Activated CD8-positive, alpha-beta T cell treated with anti-CD3 and anti-CD28 coated beads for 36 hours (primary cell): ENCODE results near the gene AP1S1. TPM values are rescaled to one million over a fixed set of nuclear protein-coding genes. Genes with fewer than 3 reads are reported as not detected.
A peak's percentile ranks its signal among the peaks of the same experiment; 100 is the strongest.
"Not testable (repeated sequence)": the region's sequence is repeated elsewhere in the genome, so short reads cannot be mapped to it uniquely, and the experiment has no call there.

Experiments
- ATAC-seq: fragments of 200-7000 bp; cut with Tn5 transposase; one replicate; pipeline ENCODE4 v1.10.0; 2021; ENCODE audit warnings: mild to moderate bottlenecking, moderate library complexity
- CTCF ChIA-PET: fragments of 350-600 bp; sonication (Branson Sonifier 250); formaldehyde crosslinking; loops from one replicate; lab custom pipeline; 2021; ENCODE audit warnings: antibody characterized with exemption; lab: Charles Lee
- POLR2A ChIA-PET: fragments of 350-600 bp; sonication (Branson Sonifier 250); formaldehyde crosslinking; loops from one replicate; lab custom pipeline; 2021; ENCODE audit warnings: antibody characterized with exemption; lab: Charles Lee
- DNase-seq: peaks from one replicate; pipeline ENCODE4 v3.0.0-alpha.2; 2020
- H3K27ac Mint-ChIP-seq: one replicate; pipeline ENCODE4 v1.8.0; 2021; ENCODE audit warnings: mild to moderate bottlenecking, mixed read lengths
- H3K27me3 Mint-ChIP-seq: one replicate; pipeline ENCODE4 v1.8.0; 2021; ENCODE audit warnings: mixed read lengths
- H3K36me3 Mint-ChIP-seq: one replicate; pipeline ENCODE4 v1.8.0; 2021; ENCODE audit warnings: low read depth, mixed read lengths
- H3K4me1 Mint-ChIP-seq: one replicate; pipeline ENCODE4 v1.8.0; 2021; ENCODE audit warnings: low read depth, mixed read lengths
- H3K4me3 Mint-ChIP-seq: one replicate; pipeline ENCODE4 v1.8.0; 2021; ENCODE audit warnings: mild to moderate bottlenecking, moderate library complexity, mixed read lengths
- H3K9me3 Mint-ChIP-seq: one replicate; pipeline ENCODE4 v1.8.0; 2021; ENCODE audit warnings: mixed read lengths
- intact Hi-C: fragments of 100-400 bp; cut with micrococcal nuclease; formaldehyde crosslinking; loops from one replicate; pipeline ENCODE4 v1.10.0; 2022
- total RNA-seq, 2 experiments: library from RNA; stranded (reverse); gene quantifications; one replicate each; pipeline ENCODE4 v1.2.3, GENCODE V29; 2021
- TF ChIP-seq, protein P1 (sequence below): fragments of 200-600 bp; IDR thresholded peaks from one replicate; pipeline ENCODE4 v1.8.0; 2022; ENCODE audit warnings: antibody characterized with exemption, mild to moderate bottlenecking

AP1S1 gene
- total RNA-seq, 2 experiments from 2014 or later: 35.6 to 39.5 TPM

DNA sequence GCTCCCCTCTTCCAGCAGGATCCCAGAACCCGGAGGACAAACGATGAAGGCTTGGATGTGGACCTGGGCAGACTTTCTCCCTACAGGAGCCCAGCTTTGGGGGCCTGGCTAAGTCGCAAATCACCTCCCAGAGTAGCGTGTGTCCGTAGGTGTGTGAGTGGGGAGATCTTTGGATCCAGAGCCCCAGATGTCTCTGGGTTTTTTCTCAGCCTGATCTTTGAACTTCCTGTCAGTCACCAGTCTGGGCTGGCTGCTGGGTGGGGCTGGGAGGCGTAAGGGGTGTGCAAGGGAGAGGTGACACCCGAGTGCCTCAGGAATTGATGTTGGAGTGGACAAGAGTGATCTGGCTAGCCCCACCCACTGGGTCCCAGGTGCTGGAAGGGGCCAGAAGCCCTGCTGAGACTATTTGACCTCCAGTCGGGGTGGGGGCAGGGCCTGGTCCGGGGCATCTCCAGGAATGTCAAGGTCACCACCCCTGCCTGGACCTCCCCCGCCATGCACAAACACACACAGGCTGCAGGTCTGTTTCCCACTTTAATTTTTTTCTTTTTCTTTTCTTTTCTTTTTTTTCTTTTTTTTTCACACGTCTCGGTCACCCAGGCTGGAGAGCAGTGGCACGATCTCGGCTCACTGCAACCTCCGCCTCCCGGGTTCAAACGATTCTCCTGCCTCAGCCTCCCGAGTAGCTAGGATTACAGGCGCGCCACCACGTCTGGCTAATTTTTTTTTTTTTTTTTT is 46.8 kb downstream of the AP1S1 start, which contains the start of gene MOGAT3:
MOGAT3 (minus strand) TSS at position 175 of the 738 bp plus-strand sequence. CDS start 182 bp downstream, outside the sequence.
- Mint-ChIP-seq H3K36me3 (no peaks in the 10 kb centered on the region), H3K27ac (no peak within 1 kb of the TSS), H3K9me3 (no peaks in the 10 kb centered on the region), H3K27me3 (peaks cover 27% of the 10 kb centered on the region), H3K4me1 (peaks cover 2% of the 10 kb centered on the region), H3K4me3 (no peak within 1 kb of the TSS)
- ChIA-PET POLR2A (interaction anchor here (0.5 kb wide), 1 partner anchor 21 kb away, joined by 3 read pairs; no protein-coding TSS in a partner anchor), CTCF (interaction anchor here (0.6 to 2.0 kb wide), 3 partner anchors 9 to 204 kb away, joined by 3 to 9 read pairs (median 8); no protein-coding TSS in a partner anchor)
- TF ChIP-seq, protein P1, sequence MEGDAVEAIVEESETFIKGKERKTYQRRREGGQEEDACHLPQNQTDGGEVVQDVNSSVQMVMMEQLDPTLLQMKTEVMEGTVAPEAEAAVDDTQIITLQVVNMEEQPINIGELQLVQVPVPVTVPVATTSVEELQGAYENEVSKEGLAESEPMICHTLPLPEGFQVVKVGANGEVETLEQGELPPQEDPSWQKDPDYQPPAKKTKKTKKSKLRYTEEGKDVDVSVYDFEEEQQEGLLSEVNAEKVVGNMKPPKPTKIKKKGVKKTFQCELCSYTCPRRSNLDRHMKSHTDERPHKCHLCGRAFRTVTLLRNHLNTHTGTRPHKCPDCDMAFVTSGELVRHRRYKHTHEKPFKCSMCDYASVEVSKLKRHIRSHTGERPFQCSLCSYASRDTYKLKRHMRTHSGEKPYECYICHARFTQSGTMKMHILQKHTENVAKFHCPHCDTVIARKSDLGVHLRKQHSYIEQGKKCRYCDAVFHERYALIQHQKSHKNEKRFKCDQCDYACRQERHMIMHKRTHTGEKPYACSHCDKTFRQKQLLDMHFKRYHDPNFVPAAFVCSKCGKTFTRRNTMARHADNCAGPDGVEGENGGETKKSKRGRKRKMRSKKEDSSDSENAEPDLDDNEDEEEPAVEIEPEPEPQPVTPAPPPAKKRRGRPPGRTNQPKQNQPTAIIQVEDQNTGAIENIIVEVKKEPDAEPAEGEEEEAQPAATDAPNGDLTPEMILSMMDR: no peak
- DNase-seq (no peak), ATAC-seq (peak; percentile 56)
- intact Hi-C loops: no loop called here

DNA sequence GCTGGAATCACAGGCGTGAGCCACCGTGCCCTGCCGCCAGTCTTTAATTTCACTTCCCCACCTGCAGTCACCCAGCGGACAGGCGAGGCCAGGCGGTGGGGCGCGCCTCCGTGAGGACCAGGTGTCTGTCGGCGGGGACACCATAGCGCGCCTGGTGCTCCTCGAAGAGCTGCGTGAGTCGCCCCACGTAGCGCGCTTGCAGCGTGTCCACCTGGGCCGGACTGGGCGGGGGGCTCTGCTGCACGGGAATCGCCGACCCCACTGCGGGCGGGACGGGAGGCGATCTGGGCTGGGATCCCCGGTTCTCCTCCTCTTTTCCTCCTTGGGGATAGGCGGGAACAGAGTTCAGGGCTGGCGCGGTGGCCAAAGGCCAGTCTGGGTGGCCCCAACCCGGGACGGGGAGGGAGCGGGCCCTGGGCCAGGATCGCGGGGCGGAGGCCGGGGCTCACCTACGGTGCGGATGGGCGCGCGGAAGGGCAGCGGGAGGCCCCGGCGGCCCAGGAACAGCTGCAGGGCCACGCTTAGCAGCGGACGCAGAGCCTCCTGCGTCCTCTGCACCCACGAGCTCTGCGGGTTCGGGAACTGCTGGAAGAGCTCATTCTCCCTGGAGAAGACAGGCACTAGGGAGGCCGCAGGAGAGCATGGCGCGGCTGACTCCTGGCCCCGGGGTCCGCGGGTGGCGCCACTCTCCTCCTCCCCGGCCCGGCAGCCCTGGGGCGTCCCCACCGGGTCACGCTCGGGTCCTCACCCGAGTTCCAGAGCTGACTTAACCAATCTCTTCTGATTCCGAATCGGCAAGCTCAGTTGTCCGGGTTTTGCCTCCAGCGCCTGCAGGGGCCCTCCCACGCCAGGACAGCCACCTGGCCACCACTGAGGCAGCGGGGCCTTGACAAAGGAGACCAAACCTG is 47.7 kb downstream of the AP1S1 start:
- Mint-ChIP-seq H3K4me3 (no peak overlapping the region), H3K9me3 (no peaks in the 10 kb centered on the region), H3K27me3 (peaks cover 27% of the 10 kb centered on the region), H3K27ac (no peak overlapping the region), H3K4me1 (peaks cover 2% of the 10 kb centered on the region), H3K36me3 (peaks cover 2% of the 10 kb centered on the region)
- no peak for ATAC-seq
- intact Hi-C loops: no loop called here
- ChIA-PET POLR2A (interaction anchor here (0.8 kb wide), 1 partner anchor 15 kb away, joined by 3 read pairs; the partner anchor contains the start of gene PLOD3), CTCF (interaction anchor here (2.0 to 4.7 kb wide), 2 partner anchors 9 to 10 kb away, joined by 9 to 24 read pairs; no protein-coding TSS in a partner anchor)
- DNase-seq: no peak
- TF ChIP-seq, protein P1: no peak

DNA sequence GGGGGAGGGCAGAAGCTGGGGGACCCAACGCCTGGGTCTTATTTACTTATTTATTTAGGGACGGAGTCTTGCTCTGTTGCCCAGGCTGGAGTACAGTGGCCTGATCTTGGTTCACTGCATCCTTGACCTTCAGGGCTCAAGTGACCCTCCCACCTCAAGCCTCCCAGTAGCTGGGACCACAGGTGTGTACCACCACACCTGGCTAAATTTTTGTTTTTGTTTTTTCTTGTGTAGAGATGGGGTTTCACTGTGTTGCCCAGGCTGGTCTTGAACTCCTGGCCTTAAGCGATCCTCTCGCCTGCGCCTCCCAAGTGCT is 48.3 kb downstream of the AP1S1 start:
- Mint-ChIP-seq H3K27ac (no peak overlapping the region), H3K27me3 (peaks cover 27% of the 10 kb centered on the region), H3K36me3 (peaks cover 2% of the 10 kb centered on the region), H3K9me3 (no peaks in the 10 kb centered on the region), H3K4me3 (no peak overlapping the region), H3K4me1 (peaks cover 2% of the 10 kb centered on the region)
- TF ChIP-seq, protein P1: no peak
- intact Hi-C loops: no loop called here
- CTCF ChIA-PET: interaction anchor here (4.7 kb wide), 1 partner anchor 10 kb away, joined by 24 read pairs; no protein-coding TSS in a partner anchor
- DNase-seq (no peak), ATAC-seq (no peak)
- POLR2A ChIA-PET: interaction anchor here (0.8 kb wide), 1 partner anchor 15 kb away, joined by 3 read pairs; the partner anchor contains the start of gene PLOD3

DNA sequence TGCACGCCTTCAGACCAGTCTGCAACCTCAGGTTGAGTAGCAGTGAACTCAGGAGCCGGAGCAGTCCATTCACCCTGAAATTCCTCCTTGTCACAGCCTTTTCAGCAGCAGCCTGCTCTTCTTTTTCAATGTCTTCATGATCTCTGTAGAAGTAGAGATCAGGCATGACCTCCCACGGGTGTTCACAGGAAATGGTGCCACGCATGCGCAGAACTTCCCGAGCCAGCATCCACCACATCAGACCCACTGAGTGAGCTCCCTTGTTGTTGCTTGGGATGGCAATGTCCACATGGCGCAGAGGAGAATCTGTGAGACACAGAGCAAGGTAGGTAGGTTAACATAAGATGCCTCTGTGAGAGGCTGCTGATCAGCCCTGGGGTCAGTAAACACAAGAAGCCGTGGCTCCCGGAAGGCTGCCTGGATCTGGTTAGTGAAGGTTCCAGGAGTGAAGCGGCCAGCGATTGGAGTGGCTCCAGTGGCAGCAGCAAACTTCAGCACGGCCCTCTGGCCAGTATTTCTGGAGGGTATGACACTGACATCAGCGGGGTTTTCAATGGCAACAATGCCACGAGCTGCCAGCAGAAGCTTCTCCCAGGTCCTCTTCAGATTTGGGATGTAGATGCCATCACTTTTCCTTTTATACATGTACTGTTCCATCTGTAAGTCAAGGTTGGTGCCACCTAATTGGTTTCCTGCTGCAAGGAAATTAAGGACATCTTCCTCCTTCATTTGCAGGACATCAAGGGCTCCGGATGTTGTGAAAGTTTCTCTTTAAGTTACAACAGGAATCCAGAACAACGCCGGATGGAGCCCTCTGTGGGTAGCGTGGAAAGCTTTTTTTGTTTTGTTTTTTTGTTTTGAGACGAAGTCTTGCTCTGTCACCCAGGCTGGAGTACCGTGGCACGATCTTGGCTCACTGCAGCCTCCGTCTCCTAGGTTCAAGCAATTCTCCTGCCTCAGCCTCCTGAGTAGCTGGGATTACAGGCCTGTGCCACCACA is 49.8 kb downstream of the AP1S1 start:
- CTCF ChIA-PET: interaction anchor here (4.7 kb wide), 1 partner anchor 11 kb away, joined by 24 read pairs; no protein-coding TSS in a partner anchor
- Mint-ChIP-seq H3K4me3 (peak overlapping the region; percentile 22), H3K27ac (peak overlapping the region; percentile 47), H3K27me3 (peaks cover 27% of the 10 kb centered on the region)
- H3K9me3 Mint-ChIP-seq, ATAC-seq, H3K4me1 Mint-ChIP-seq, POLR2A ChIA-PET, H3K36me3 Mint-ChIP-seq, intact Hi-C loops, DNase-seq: not testable (repeated sequence)
